ENCODE data around the gene SOAT2.

Gene SOAT2

GRCh38 chr12:53103860-53104305 lies 597 bp downstream of the SOAT2 start:
- peak overlapping the region; percentile 63 for H3K4me3 ChIP-seq (ENCODE audit: low read depth, low read length, poor library complexity, severe bottlenecking)
- H2AFZ ChIP-seq (ENCODE audit: low read length), result no peak overlapping the region
- peak overlapping the region; percentile 74 for H3K4me2 ChIP-seq (ENCODE audit: low read length)
- no peaks in the 10 kb centered on the region for H3K27me3 ChIP-seq (ENCODE audit: insufficient read depth, low read length)
- no peaks in the 10 kb centered on the region for H3K9me3 ChIP-seq (ENCODE audit: low read length)
- TF ChIP-seq CTCF (IDR thresholded peaks at IDR 0.05; ENCODE audit: low read length) (no peak), EZH2 (IDR thresholded peaks at IDR 0.05; ENCODE audit: borderline replicate concordance, low read length) (no peak)
- H3K9me2 ChIP-seq (ENCODE audit: low read depth, low read length), result no peaks in the 10 kb centered on the region
- H3K79me2 ChIP-seq (ENCODE audit: insufficient read depth, low read length), result no peaks in the 10 kb centered on the region
- peaks cover 9% of the 10 kb centered on the region; the same call in 1 of the 2 replicates for H3K36me3 ChIP-seq (ENCODE audit: insufficient read depth, low read length)
- no peaks in the 10 kb centered on the region for H4K20me1 ChIP-seq (ENCODE audit: insufficient read depth, low read length)
- peak overlapping the region; percentile 77 for H3K27ac ChIP-seq (ENCODE audit: low read depth, low read length, poor library complexity, severe bottlenecking)
- no peaks in the 10 kb centered on the region for H3F3A ChIP-seq (ENCODE audit: insufficient read depth, low read length)
- H3K9ac ChIP-seq (ENCODE audit: low read length), result peak overlapping the region; percentile 64
- H3K4me1 ChIP-seq (ENCODE audit: insufficient read depth, low read length, severe bottlenecking), result peaks cover 32% of the 10 kb centered on the region

GRCh38 chr12:53105256-53105655 lies 2.0 kb downstream of the SOAT2 start:
- no peaks in the 10 kb centered on the region for H3F3A ChIP-seq (ENCODE audit: insufficient read depth, low read length)
- no peak overlapping the region for H2AFZ ChIP-seq (ENCODE audit: low read length)
- H4K20me1 ChIP-seq (ENCODE audit: insufficient read depth, low read length), result no peaks in the 10 kb centered on the region
- TF ChIP-seq CTCF (IDR thresholded peaks at IDR 0.05; ENCODE audit: low read length), result no peak
- no peak for TF ChIP-seq EZH2 (IDR thresholded peaks at IDR 0.05; ENCODE audit: borderline replicate concordance, low read length)
- no peak overlapping the region for H3K27ac ChIP-seq (ENCODE audit: low read depth, low read length, poor library complexity, severe bottlenecking)
- no peak overlapping the region for H3K4me2 ChIP-seq (ENCODE audit: low read length)
- H3K9me2 ChIP-seq (ENCODE audit: low read depth, low read length), result no peaks in the 10 kb centered on the region
- H3K27me3 ChIP-seq (ENCODE audit: insufficient read depth, low read length), result no peaks in the 10 kb centered on the region
- H3K4me1 ChIP-seq (ENCODE audit: insufficient read depth, low read length, severe bottlenecking), result peaks cover 27% of the 10 kb centered on the region
- H3K9ac ChIP-seq (ENCODE audit: low read length), result no peak overlapping the region
- H3K4me3 ChIP-seq (ENCODE audit: low read depth, low read length, poor library complexity, severe bottlenecking), result no peak overlapping the region
- H3K79me2 ChIP-seq (ENCODE audit: insufficient read depth, low read length), result no peaks in the 10 kb centered on the region
- H3K9me3 ChIP-seq (ENCODE audit: low read length), result no peaks in the 10 kb centered on the region
- peaks cover 9% of the 10 kb centered on the region; the same call in 1 of the 2 replicates for H3K36me3 ChIP-seq (ENCODE audit: insufficient read depth, low read length)

- Histone ChIP-seq H3K4me2 (ENCODE audit: low read length) (no peak overlapping the region), H3F3A (ENCODE audit: insufficient read depth, low read length) (no peaks in the 10 kb centered on the region), H3K9me3 (ENCODE audit: low read length) (no peaks in the 10 kb centered on the region), H3K27ac (ENCODE audit: low read depth, low read length, poor library complexity, severe bottlenecking) (no peak overlapping the region), H2AFZ (ENCODE audit: low read length) (no peak overlapping the region), H4K20me1 (ENCODE audit: insufficient read depth, low read length) (no peaks in the 10 kb centered on the region), H3K9ac (ENCODE audit: low read length) (no peak overlapping the region), H3K27me3 (ENCODE audit: insufficient read depth, low read length) (no peaks in the 10 kb centered on the region), H3K36me3 (ENCODE audit: insufficient read depth, low read length) (peaks cover 9% of the 10 kb centered on the region; the same call in 1 of the 2 replicates), H3K4me1 (ENCODE audit: insufficient read depth, low read length, severe bottlenecking) (peaks cover 27% of the 10 kb centered on the region), H3K9me2 (ENCODE audit: low read depth, low read length) (no peaks in the 10 kb centered on the region), H3K4me3 (ENCODE audit: low read depth, low read length, poor library complexity, severe bottlenecking) (no peak overlapping the region), H3K79me2 (ENCODE audit: insufficient read depth, low read length) (no peaks in the 10 kb centered on the region)
- TF ChIP-seq CTCF (IDR thresholded peaks at IDR 0.05; ENCODE audit: low read length) (no peak), EZH2 (IDR thresholded peaks at IDR 0.05; ENCODE audit: borderline replicate concordance, low read length) (no peak)
Measured at GRCh38 chr12:53105712-53106439, 2.6 kb downstream of the SOAT2 start.
